KMS-11 (cell line): Measurements from ENCODE around the gene IFNL3.
"Not testable (repeated sequence)": the region's sequence is repeated elsewhere in the genome, so short reads cannot be mapped to it uniquely, and the experiment has no call there.

Experiments used
- H2AFZ ChIP-seq: fragments of 200-600 bp; sonication (generic); 2 replicates; pipeline ENCODE4 v1.6.1; 2016; ENCODE audit warnings: antibody characterized with exemption, mixed run types, low read depth
- H3K27ac ChIP-seq: fragments of 200-600 bp; sonication (generic); 2 replicates; pipeline ENCODE4 v1.6.1; 2016; ENCODE audit warnings: mild to moderate bottlenecking, mixed run types
- H3K27me3 ChIP-seq: fragments of 200-600 bp; sonication (generic); 2 replicates; pipeline ENCODE4 v1.6.1; 2017; ENCODE audit warnings: mild to moderate bottlenecking, low read depth, mixed run types, moderate library complexity; ENCODE audit not compliant: insufficient read depth
- H3K36me3 ChIP-seq: fragments of 200-600 bp; sonication (generic); 2 replicates; pipeline ENCODE4 v1.6.1; 2017; ENCODE audit warnings: mild to moderate bottlenecking, mixed run types; ENCODE audit not compliant: insufficient read depth
- H3K4me1 ChIP-seq: fragments of 200-600 bp; sonication (generic); 2 replicates; pipeline ENCODE4 v1.6.1; 2016; ENCODE audit warnings: mild to moderate bottlenecking, low read depth, mixed run types; ENCODE audit not compliant: poor library complexity, severe bottlenecking
- H3K4me2 ChIP-seq: fragments of 200-600 bp; sonication (generic); 2 replicates; pipeline ENCODE4 v1.7.0; 2016; ENCODE audit warnings: mild to moderate bottlenecking, mixed run types
- H3K4me3 ChIP-seq: fragments of 200-600 bp; sonication (generic); IDR thresholded peaks from 2 replicates; pipeline ENCODE4 v1.6.1; 2017; ENCODE audit warnings: low read depth, low read length, mixed read lengths; ENCODE audit not compliant: insufficient read depth
- H3K79me2 ChIP-seq: fragments of 200-600 bp; sonication (generic); 2 replicates; pipeline ENCODE4 v1.6.1; 2016; ENCODE audit warnings: low read depth, mixed run types; ENCODE audit not compliant: insufficient read depth
- H3K9ac ChIP-seq: fragments of 200-600 bp; sonication (generic); 2 replicates; pipeline ENCODE4 v1.6.1; 2016; ENCODE audit warnings: mild to moderate bottlenecking, mixed run types
- H4K20me1 ChIP-seq: fragments of 200-600 bp; sonication (generic); 2 replicates; pipeline ENCODE4 v1.6.1; 2016; ENCODE audit warnings: mild to moderate bottlenecking, mixed run types; ENCODE audit not compliant: insufficient read depth
- TF ChIP-seq, protein P1 (sequence below): fragments of 200-600 bp; sonication (generic); conservative IDR thresholded peaks from 2 replicates; pipeline ENCODE4 v1.6.1; 2017; ENCODE audit warnings: low read depth, mild to moderate bottlenecking, antibody characterized with exemption, low read length, moderate library complexity, mixed read lengths

The IFNL3 gene

DNA sequence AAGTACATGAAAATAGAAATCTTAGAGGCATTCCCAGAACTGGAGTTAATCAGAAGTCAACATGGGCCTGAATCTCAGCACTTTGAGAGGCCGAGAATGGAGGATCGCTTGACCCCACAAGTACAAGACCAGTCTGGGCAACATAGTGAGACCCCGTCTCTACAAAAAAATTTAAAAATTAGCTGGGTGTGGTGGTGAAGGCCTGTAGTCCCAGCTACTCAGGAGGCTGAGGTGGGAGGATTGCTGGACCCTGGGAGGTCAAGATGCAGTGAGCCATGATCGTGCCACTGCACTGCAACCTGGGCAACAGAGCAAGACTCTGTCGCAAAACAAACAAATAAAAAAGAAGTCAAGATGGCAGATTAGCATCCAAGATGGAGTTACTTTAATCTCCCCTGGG, 31.9 kb upstream of the IFNL3 start:
- TF ChIP-seq, protein P1, sequence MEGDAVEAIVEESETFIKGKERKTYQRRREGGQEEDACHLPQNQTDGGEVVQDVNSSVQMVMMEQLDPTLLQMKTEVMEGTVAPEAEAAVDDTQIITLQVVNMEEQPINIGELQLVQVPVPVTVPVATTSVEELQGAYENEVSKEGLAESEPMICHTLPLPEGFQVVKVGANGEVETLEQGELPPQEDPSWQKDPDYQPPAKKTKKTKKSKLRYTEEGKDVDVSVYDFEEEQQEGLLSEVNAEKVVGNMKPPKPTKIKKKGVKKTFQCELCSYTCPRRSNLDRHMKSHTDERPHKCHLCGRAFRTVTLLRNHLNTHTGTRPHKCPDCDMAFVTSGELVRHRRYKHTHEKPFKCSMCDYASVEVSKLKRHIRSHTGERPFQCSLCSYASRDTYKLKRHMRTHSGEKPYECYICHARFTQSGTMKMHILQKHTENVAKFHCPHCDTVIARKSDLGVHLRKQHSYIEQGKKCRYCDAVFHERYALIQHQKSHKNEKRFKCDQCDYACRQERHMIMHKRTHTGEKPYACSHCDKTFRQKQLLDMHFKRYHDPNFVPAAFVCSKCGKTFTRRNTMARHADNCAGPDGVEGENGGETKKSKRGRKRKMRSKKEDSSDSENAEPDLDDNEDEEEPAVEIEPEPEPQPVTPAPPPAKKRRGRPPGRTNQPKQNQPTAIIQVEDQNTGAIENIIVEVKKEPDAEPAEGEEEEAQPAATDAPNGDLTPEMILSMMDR, result no peak
- Histone ChIP-seq H3K4me2 (no peak overlapping the region), H3K4me1 (no peaks in the 10 kb centered on the region), H3K9ac (no peak overlapping the region), H4K20me1 (no peaks in the 10 kb centered on the region), H3K36me3 (no peaks in the 10 kb centered on the region), H2AFZ (no peak overlapping the region), H3K4me3 (no peak overlapping the region), H3K27me3 (no peaks in the 10 kb centered on the region), H3K27ac (no peak overlapping the region), H3K79me2 (no peaks in the 10 kb centered on the region)

DNA sequence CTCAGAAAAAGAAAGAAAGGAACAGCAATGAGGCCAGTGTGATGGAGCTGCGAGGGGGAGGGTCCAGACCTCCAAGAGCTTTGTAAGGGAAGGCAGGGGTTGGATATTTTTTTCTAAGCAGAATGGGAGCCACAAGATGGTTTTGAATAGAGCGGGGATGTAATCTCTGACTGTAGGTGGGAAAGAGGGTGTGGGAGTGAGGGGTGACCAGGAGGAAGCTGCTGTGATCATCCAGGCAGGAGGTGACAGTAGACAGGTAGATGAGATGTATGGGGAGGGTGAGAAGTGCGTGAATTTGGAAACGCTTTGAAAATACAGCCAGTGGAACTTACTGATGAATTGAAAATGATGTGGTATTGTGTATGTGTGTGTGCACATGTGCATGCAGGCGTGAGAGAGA, 30.8 kb upstream of the IFNL3 start:
- H2AFZ ChIP-seq, result no peak overlapping the region
- TF ChIP-seq, protein P1, result no peak
- no peaks in the 10 kb centered on the region for H3K79me2 ChIP-seq
- no peaks in the 10 kb centered on the region for H3K36me3 ChIP-seq
- H3K4me3 ChIP-seq, result no peak overlapping the region
- no peak overlapping the region for H3K4me2 ChIP-seq
- H3K4me1 ChIP-seq, result no peaks in the 10 kb centered on the region
- H4K20me1 ChIP-seq, result no peaks in the 10 kb centered on the region
- H3K27me3 ChIP-seq, result no peaks in the 10 kb centered on the region
- H3K27ac ChIP-seq, result no peak overlapping the region
- no peak overlapping the region for H3K9ac ChIP-seq

DNA sequence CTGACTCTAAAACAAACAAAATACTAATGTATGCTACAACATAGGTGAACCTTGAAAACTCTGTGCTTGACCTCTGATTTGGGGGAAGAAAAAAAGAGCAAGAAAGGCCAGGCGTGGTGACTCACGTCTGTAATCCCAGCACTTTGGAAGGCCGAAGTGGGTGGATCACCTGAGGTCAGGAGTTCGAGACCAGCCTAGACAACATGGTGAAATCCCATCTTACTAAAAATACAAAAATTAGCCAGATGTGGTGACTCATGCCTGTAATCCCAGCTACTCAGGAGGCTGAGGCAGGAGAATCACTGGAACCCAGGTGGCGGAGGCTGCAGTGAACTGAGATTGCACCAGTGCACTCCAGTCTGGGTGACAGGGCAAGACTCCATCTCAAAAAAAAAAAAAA, 29.1 kb upstream of the IFNL3 start:
- not testable (repeated sequence) for H3K79me2 ChIP-seq, H3K27me3 ChIP-seq, H2AFZ ChIP-seq, H3K4me3 ChIP-seq, H4K20me1 ChIP-seq, H3K36me3 ChIP-seq, H3K9ac ChIP-seq, H3K4me1 ChIP-seq, H3K4me2 ChIP-seq, H3K27ac ChIP-seq

DNA sequence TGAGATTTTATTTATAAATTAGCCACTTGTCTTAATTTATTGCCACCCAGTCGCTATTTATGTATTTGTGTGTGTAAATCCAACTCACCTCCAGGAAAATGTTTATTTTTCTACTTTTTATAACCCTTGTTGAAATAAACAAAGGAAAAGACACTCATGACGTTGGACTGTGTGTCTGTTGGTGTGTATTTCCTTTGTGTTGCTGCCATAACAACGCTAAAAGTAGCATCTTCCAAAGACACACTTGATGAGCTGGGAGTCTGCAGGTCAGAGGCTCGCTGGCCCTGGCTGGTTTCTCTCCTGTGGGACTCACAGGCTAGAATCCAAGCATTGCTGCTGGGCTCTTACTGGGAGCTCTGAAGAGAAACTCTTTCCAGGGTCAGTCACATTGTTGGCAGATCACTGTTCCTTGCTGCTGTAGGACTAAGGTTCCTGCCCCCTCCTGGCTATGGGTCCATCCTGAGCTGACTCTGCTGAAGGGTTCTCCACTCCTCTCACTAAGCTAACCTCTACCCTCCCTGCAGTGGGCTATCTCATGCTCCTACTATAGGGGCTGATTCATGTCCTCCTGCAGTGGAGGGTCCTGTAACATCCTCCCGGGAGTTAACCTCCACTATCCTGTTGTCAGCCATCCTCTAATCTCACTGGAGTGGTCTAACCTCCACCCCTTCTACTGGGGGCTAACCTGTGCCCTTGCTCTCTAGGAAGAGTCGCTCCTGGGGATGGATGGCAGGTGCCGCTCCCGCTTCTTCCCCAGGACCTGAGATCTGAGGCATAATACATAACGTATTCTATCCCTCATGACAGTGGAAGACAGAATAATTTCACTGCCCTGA, 25.4 kb upstream of the IFNL3 start:
- H3K4me3 ChIP-seq, result no peak overlapping the region

DNA sequence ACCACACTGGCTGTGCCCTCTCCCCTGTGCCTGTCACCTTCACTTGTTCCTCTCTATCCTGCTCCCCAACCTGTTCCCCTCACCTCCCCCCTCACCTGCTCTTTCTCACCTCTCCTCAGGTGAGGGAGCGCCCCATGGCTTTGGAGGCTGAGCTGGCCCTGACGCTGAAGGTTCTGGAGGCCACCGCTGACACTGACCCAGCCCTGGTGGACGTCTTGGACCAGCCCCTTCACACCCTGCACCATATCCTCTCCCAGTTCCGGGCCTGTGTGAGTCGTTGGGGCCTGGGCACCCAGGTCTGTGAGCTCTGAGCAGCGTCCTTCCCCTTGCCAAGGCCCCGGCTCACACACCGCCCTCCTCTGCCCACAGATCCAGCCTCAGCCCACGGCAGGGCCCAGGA, 24.6 kb upstream of the IFNL3 start:
- not testable (repeated sequence) for H3K9ac ChIP-seq, H3K36me3 ChIP-seq, H3K4me1 ChIP-seq, H3K79me2 ChIP-seq, H3K27me3 ChIP-seq, H2AFZ ChIP-seq, H4K20me1 ChIP-seq, H3K4me2 ChIP-seq, H3K27ac ChIP-seq, H3K4me3 ChIP-seq

More for the DNA sequence above, 25.4 kb upstream of the IFNL3 start:
- no peaks in the 10 kb centered on the region for H3K36me3 ChIP-seq
- H3K79me2 ChIP-seq, result no peaks in the 10 kb centered on the region
- H2AFZ ChIP-seq, result no peak overlapping the region
- no peak overlapping the region for H3K27ac ChIP-seq
- no peak overlapping the region for H3K9ac ChIP-seq
- TF ChIP-seq, protein P1, result no peak
- H3K4me2 ChIP-seq, result no peak overlapping the region
- no peaks in the 10 kb centered on the region for H3K27me3 ChIP-seq
- H3K4me1 ChIP-seq, result no peaks in the 10 kb centered on the region
- H4K20me1 ChIP-seq, result no peaks in the 10 kb centered on the region

DNA sequence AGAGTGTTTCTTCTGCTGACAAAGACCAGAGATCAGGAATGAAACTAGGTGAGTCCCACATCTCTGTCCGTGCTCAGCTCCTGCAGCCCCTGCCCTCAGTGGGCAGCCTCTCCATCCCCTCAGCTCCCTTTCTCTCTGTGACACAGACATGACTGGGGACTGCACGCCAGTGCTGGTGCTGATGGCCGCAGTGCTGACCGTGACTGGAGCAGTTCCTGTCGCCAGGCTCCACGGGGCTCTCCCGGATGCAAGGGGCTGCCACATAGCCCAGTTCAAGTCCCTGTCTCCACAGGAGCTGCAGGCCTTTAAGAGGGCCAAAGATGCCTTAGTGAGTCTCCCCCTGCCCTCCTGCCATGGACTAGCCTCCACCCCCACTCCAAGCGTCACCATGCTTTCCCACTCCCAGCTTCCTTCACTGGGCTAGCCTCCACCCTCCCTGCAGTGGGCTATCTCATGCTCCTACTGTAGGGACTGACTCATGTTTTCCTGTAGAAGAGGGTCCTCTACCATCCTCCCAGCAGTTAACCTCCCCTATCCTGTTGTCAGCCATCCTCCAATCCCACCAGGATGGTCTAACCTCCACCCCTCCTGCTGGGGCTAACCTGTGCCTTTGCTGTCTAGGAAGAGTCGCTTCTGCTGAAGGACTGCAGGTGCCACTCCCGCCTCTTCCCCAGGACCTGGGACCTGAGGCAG, 23.9 kb upstream of the IFNL3 start:
- not testable (repeated sequence) for H4K20me1 ChIP-seq, H3K9ac ChIP-seq, H3K4me1 ChIP-seq, H3K4me3 ChIP-seq, H3K27me3 ChIP-seq, H3K27ac ChIP-seq, H3K79me2 ChIP-seq, H2AFZ ChIP-seq, H3K4me2 ChIP-seq, H3K36me3 ChIP-seq

DNA sequence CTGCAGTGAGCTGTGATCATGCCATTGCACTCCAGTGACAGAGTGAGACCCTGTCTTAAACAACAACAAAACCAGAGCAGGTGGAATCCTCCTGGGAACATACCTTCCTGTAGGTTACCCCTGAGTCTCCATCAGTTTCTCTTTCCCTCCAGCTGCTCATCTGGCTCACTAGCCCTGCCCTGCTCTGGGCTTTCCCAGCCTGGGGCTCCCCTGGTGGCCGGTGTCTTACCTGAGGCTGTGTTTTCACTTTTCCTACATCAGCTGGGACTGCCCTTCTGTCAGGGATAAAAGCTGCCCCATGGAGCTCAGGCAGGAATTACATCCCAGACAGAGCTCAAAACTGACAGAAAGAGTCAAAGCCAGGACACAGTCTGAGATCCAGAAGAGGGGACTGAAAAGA, 23.3 kb upstream of the IFNL3 start, which contains the start of gene IFNL2:
TSS of gene IFNL2 (plus strand) at position 312 of the 400 bp plus-strand sequence. CDS start 173 bp downstream, outside the sequence.
- H3K4me2 ChIP-seq, H3K79me2 ChIP-seq, H3K4me1 ChIP-seq, H3K27me3 ChIP-seq, H3K4me3 ChIP-seq, H3K27ac ChIP-seq, H4K20me1 ChIP-seq, H2AFZ ChIP-seq, H3K9ac ChIP-seq, H3K36me3 ChIP-seq: not testable (repeated sequence)
